NCI-H446 (cell line): ENCODE results near the gene STIM2.

Experiments
- DNase-seq, 2 experiments: peaks; one replicate each; lab custom pipeline; 2025; lab: John Stamatoyannopoulos, UW

STIM2 gene

GRCh38 chr4:27040356-27040755, 179.7 kb downstream of the STIM2 start:
- no peak for DNase-seq

GRCh38 chr4:27042411-27042810, 181.8 kb downstream of the STIM2 start:
- no peak for DNase-seq

- DNase-seq, result no peak
Measured at GRCh38 chr4:27043200-27043599, 182.6 kb downstream of the STIM2 start.

- DNase-seq, result no peak
Measured at GRCh38 chr4:27046851-27047250, 186.2 kb downstream of the STIM2 start.

GRCh38 chr4:27048429-27049238, 188.0 kb downstream of the STIM2 start:
- DNase-seq, result peak; percentile 17 to 58

GRCh38 chr4:27049239-27049829, 188.7 kb downstream of the STIM2 start:
- DNase-seq, result no peak

- no peak for DNase-seq
Measured at GRCh38 chr4:27050731-27051130, 190.1 kb downstream of the STIM2 start.

- no peak for DNase-seq
Measured at GRCh38 chr4:27055221-27055760, 194.7 kb downstream of the STIM2 start.

- no peak for DNase-seq
Measured at GRCh38 chr4:27056281-27056680, 195.6 kb downstream of the STIM2 start.

GRCh38 chr4:27057053-27057452, 196.4 kb downstream of the STIM2 start:
- DNase-seq, result no peak

- DNase-seq, result peak; percentile 4 to 52
Measured at GRCh38 chr4:27057662-27058061, 197.0 kb downstream of the STIM2 start.

- DNase-seq, result no peak
Measured at GRCh38 chr4:27058819-27059406, 198.3 kb downstream of the STIM2 start.

GRCh38 chr4:27059446-27059845, 198.8 kb downstream of the STIM2 start:
- no peak for DNase-seq

- DNase-seq, result no peak
Measured at GRCh38 chr4:27062256-27062655, 201.6 kb downstream of the STIM2 start.

- DNase-seq, result no peak
Measured at GRCh38 chr4:27066591-27066990, 205.9 kb downstream of the STIM2 start.

GRCh38 chr4:27068151-27068867, 207.7 kb downstream of the STIM2 start:
- no peak for DNase-seq
